Spleen (tissue), 11 donors: ENCODE results near the gene RHEX. TPM values are rescaled to one million over a fixed set of nuclear protein-coding genes. Genes with fewer than 3 reads are reported as not detected.

ENCODE experiments used
- DNase-seq: peaks from one replicate; pipeline ENCODE4 v3.0.0-alpha.2; 2020
- H3K27ac ChIP-seq, 8 donors: fragments of 200-600 bp; sonication (generic) in 7 of 8; 1 replicate in 4 of 8; 2 replicates in 4 of 8; pipeline versions ENCODE4 v1.5.0 to v1.8.0; 2016 to 2021; ENCODE audit warnings: inconsistent platforms in 4 of 8, mild to moderate bottlenecking in 4 of 8, moderate library complexity in 1 of 8
- H3K27me3 ChIP-seq, 7 donors: fragments of 200-600 bp; sonication (generic) in 6 of 7; replicated peaks in 1 of 7; 1 replicate in 4 of 7; 2 replicates in 3 of 7; pipeline versions ENCODE4 v1.5.0 to v1.8.0; 2016 to 2021; ENCODE audit warnings: inconsistent platforms in 3 of 7, mild to moderate bottlenecking in 1 of 7
- H3K36me3 ChIP-seq, 6 donors: fragments of 200-600 bp; sonication (generic) in 5 of 6; 1 replicate in 4 of 6; 2 replicates in 2 of 6; pipeline versions ENCODE4 v1.5.0 to v1.8.0; 2016 to 2021; ENCODE audit warnings: inconsistent platforms in 2 of 6
- H3K4me1 ChIP-seq, 6 donors: fragments of 200-600 bp; sonication (generic) in 5 of 6; 1 replicate in 3 of 6; 2 replicates in 3 of 6; pipeline versions ENCODE4 v1.5.0 to v1.8.0; 2016 to 2021; ENCODE audit warnings: inconsistent platforms in 3 of 6
- H3K4me3 ChIP-seq, 8 donors: fragments of 200-600 bp; sonication (generic) in 7 of 8; 1 replicate in 4 of 8; 2 replicates in 4 of 8; pipeline versions ENCODE4 v1.5.0 to v1.8.0; 2016 to 2021; ENCODE audit warnings: inconsistent platforms in 4 of 8, mild to moderate bottlenecking in 4 of 8, moderate library complexity in 2 of 8
- H3K9me3 ChIP-seq, 8 donors: fragments of 200-600 bp; sonication (generic) in 7 of 8; 1 replicate in 4 of 8; 2 replicates in 4 of 8; pipeline versions ENCODE4 v1.5.0 to v1.8.0; 2016 to 2021; ENCODE audit warnings: inconsistent platforms in 4 of 8
- CTCF ChIP-seq, 11 experiments: fragments of 200-600 bp in 7 of 11; fragments of 450-650 bp in 4 of 11; sonication (generic) in 4 of 11; IDR thresholded peaks in 8 of 11; conservative IDR thresholded peaks in 3 of 11; 1 replicate in 7 of 11; 2 replicates in 4 of 11; pipeline versions ENCODE4 v1.4.0 to v1.8.0; 2016 to 2021; ENCODE audit warnings: antibody characterized with exemption in 11 of 11, inconsistent platforms in 4 of 11, mild to moderate bottlenecking in 1 of 11
- POLR2A ChIP-seq, 3 donors: fragments of 450-650 bp; IDR thresholded peaks; one replicate each; pipeline ENCODE4 v1.5.1; 2017; ENCODE audit warnings: antibody characterized with exemption in 3 of 3, mild to moderate bottlenecking in 1 of 3
- POLR2AphosphoS5 ChIP-seq, 3 donors: sonication (generic); formaldehyde crosslinking; IDR thresholded peaks; one replicate each; pipeline ENCODE4 v1.5.1; 2017; ENCODE audit warnings: antibody characterized with exemption in 3 of 3
- WGBS, 5 donors: extraction: QIAGEN DNeasy Blood & Tissue Kit in 3 of 5; methylation state at CpG; one replicate each; pipeline versions ENCODE4 v1.1.5 to v1.1.7; 2013 to 2018; 5-methylcytosine and 5-hydroxymethylcytosine counted together
- intact Hi-C: fragments of 100-400 bp; cut with DNase I; formaldehyde crosslinking; loops from one replicate; pipeline ENCODE4 v1.15.0; 2023; ENCODE audit warnings: low total_unique reads
- polyA plus RNA-seq, 3 donors: library from polyadenylated mRNA; stranded (reverse); fragments of 200-250 nt; gene quantifications; one replicate each; pipeline ENCODE4 v1.2.1, GENCODE V29; 2013
- total RNA-seq, 7 donors: library from RNA; depleted of rRNA in 3 of 7; stranded (reverse); fragments of >200 nt in 3 of 7; fragmentation: NEBNext Ultra II Directional in 4 of 7; extraction: Animal tissue kit (Norgen Biotek cat#: 25700) in 4 of 7; gene quantifications; one replicate each; pipeline versions ENCODE4 v1.1.0 to v1.2.1, GENCODE V29; 2016 to 2021
- donor health status: healthy with polysubstance abuse.
- donor health status: DM: no; HTN: no; CAD: no; lungs with moderate emphysema.
- donor health status: DM: no; HTN: no; CAD: no.
- donor health status: Bipolar disorder and iron deficiency.
- donor health status: healthy.
- donor health status: DM: no; HTN: no; CAD: no.
- donor health status: DM: yes; HTN: yes; CAD: no.

Gene RHEX
- total and polyA plus RNA-seq, 10 donors: 0.91 to 6.2 (median 2.4) TPM

GRCh38 chr1:206037581-206037980, 15.4 kb upstream of the RHEX start:
- Histone ChIP-seq H3K9me3 (no peaks in the 10 kb centered on the region), H3K4me3 (peak overlapping the region in 4 of 8 donors; percentile 0 to 67 (median 13)), H3K36me3 (no peaks in the 10 kb centered on the region), H3K27me3 (no peaks in the 10 kb centered on the region), H3K27ac (peak overlapping the region in 7 of 8 donors; percentile 16 to 84 (median 65)), H3K4me1 (peaks cover 4 to 89% (median 43%) of the 10 kb centered on the region in 6 donors)
- DNase-seq: no peak
- intact Hi-C loops: no loop called here
- 78 to 92% (median 85%) methylated on average over 9 of the region's 9 CpGs for WGBS, 5 donors
- TF ChIP-seq POLR2A (IDR thresholded peaks at IDR 0.05): no peak
- no peak for TF ChIP-seq CTCF (IDR thresholded peaks at IDR 0.05 in 8 of 11, conservative IDR thresholded peaks at IDR 0.05 in 3 of 11)
- no peak for TF ChIP-seq POLR2AphosphoS5 (IDR thresholded peaks at IDR 0.05)

- intact Hi-C loops: no loop called here
- WGBS, 5 donors: 33 to 49% (median 36%) methylated on average over 7 of the region's 7 CpGs
- DNase-seq: no peak
- no peak for TF ChIP-seq POLR2AphosphoS5 (IDR thresholded peaks at IDR 0.05)
- TF ChIP-seq CTCF (IDR thresholded peaks at IDR 0.05 in 8 of 11, conservative IDR thresholded peaks at IDR 0.05 in 3 of 11): no peak
- TF ChIP-seq POLR2A (IDR thresholded peaks at IDR 0.05): no peak
- peaks cover 10 to 97% (median 52%) of the 10 kb centered on the region in 6 donors for H3K4me1 ChIP-seq
- no peaks in the 10 kb centered on the region for H3K36me3 ChIP-seq
- H3K9me3 ChIP-seq: no peaks in the 10 kb centered on the region
- H3K27me3 ChIP-seq: no peaks in the 10 kb centered on the region
- H3K27ac ChIP-seq: peak overlapping the region; percentile 33 to 84 (median 62)
- peak overlapping the region in 1 of 8 donors; percentile 31 for H3K4me3 ChIP-seq
These were observed 13.7 kb upstream of the RHEX start for GRCh38 chr1:206039046-206039973.

GRCh38 chr1:206040328-206040727, 12.6 kb upstream of the RHEX start:
- peak overlapping the region in 5 of 8 donors; percentile 58 to 84 (median 72) for H3K27ac ChIP-seq
- intact Hi-C loops: no loop called here
- WGBS, 5 donors: 71 to 75% (median 73%) methylated on average over 5 of the region's 5 CpGs

More at GRCh38 chr1:206040328-206040727, 12.6 kb upstream of the RHEX start:
- TF ChIP-seq POLR2A (IDR thresholded peaks at IDR 0.05) (no peak), CTCF (IDR thresholded peaks at IDR 0.05 in 8 of 11, conservative IDR thresholded peaks at IDR 0.05 in 3 of 11) (no peak), POLR2AphosphoS5 (IDR thresholded peaks at IDR 0.05) (no peak)
- Histone ChIP-seq H3K36me3 (no peaks in the 10 kb centered on the region), H3K27me3 (no peaks in the 10 kb centered on the region), H3K4me1 (peaks cover 10 to 99% (median 48%) of the 10 kb centered on the region in 6 donors), H3K4me3 (no peak overlapping the region), H3K9me3 (no peaks in the 10 kb centered on the region)
- no peak for DNase-seq
